NCI-H446 (cell line): ENCODE data around the gene GPC6.
"Not testable (repeated sequence)": the region's sequence is repeated elsewhere in the genome, so short reads cannot be mapped to it uniquely, and the experiment has no call there.

Source experiments
- DNase-seq, 2 experiments: peaks; one replicate each; lab custom pipeline; 2025; lab: John Stamatoyannopoulos, UW

GPC6 gene

DNA sequence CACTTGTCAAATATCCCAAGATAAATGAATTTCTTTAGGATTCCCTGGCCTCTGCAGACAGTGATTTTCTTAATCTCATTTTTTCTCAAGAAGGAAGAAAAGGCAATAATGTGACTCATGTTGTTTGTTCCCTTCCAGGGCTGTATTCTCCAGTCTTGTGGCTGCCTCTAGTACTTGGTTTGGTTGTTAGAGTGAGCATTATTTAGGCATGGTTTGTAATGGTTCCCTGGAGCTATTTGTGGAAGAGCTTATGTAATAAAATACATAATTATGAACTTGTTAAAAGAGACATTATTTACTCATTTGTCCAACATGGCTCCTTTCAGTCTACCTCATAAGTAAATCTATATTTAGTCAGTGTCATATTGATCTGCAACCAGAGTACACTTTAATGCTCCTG is 982.5 kb downstream of the GPC6 start:
- no peak for DNase-seq

DNA sequence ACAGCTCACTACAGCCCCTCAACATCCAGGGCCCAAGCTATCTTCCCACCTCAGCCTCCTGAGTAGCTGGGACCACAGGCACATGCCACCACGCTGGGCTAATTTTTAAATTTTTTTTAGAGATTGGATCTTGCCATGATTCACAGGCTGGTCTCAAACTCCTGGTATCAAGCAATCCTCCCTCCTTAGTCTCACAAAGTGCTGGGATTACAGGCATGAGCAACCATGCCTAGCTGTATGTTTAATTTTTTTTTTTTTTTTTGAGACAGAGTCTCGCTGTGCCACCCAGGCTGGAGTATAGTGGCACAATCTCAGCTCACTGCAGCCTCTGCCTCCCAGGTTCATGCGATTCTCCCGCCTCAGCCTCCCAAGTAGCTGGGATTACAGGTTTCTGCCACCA is 983.3 kb downstream of the GPC6 start:
- DNase-seq, result not testable (repeated sequence)

DNA sequence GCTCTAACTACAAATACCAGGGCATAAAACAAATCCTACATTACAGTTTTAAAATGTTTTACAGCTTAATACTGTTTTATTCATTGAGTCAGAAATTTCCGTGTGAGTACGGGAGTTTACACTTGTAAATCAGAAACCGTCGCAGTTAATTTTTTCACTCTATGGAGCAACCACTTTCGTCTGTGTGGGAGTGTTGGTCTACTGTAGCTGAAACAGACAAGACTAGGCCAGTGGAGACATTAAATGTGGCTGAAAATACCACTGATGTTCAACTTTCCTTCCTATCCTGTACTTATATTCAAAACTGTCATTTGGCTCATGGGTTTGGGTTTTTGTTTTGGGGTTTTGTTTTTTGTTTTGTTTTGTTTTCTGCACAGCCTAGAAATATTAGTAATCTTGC is 984.2 kb downstream of the GPC6 start:
- DNase-seq, result no peak

DNA sequence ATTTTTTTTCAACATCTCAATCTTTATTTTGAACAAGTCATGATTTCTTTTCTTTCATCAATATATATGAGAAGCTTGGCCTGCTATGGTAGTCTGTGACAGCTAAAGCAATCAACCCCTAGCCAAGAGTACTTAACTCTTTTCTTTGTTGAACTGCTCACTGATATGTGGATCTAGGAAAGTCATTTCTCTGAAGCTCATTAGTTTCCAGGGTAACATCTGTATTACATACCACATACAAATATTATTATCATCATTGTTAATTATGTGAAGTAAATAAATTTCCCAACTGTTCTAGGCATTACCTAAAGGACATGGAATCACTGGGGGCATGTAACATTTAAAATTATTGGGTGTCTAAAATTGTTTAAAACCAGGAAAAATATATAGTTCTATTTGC is 985.6 kb downstream of the GPC6 start:
- no peak for DNase-seq

DNA sequence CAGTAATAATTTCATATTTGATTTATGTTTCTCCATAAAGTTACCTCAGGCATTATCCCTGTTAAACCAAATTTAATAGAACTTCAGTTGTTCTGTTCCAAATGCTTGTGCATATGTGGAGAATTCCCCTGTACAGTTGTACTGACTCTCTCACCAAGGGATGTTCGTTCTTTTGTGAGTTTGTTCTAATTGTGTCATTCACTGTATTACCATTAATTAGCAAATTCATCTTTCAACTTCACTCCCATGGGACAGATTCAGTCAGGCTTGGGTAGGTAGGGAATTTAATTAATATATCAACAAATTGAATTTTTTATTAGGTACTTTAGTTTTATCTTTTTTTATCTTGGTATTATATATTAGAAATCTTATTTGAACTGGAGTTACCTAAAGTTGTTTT is 987.5 kb downstream of the GPC6 start:
- no peak for DNase-seq

DNA sequence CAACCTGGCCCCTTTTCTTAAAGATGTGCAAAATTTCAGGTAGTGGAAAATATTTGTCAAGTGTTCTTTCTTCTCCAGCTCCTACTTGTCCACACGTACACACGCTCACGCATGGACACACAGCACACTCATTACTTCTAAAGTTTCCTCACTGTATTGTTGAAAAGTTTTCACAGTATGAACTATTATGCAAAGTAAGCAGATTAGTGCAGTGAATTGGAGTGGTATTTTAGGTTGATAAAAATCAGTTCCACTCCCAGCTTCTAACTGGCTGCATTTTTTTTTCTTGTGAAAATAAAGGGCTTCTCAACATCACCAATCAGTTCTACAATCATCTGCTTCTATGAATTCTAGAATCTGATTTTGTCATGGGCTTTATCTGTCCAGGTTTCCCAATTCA is 988.4 kb downstream of the GPC6 start:
- DNase-seq, result no peak

DNA sequence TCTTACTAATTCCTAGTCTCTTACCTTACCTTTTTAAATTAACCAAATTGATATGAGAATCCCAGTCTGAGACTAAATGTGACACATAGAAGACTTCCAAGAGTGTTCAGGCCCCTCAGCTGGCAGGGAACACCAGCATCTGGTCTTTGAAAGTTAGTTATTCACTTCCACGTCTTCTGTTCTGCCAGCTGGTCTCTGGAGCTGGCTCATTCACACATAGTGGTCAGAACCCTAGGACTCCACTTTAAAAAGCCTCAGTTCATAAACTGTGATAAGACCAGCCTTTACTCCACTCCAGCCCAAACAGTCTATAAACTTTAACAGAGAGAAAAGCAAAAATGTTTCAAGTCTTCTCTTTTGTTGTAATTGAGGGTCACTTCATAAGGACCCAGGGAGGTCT is 989.9 kb downstream of the GPC6 start:
- peak in 1 of 2 experiments; percentile 2 for DNase-seq

DNA sequence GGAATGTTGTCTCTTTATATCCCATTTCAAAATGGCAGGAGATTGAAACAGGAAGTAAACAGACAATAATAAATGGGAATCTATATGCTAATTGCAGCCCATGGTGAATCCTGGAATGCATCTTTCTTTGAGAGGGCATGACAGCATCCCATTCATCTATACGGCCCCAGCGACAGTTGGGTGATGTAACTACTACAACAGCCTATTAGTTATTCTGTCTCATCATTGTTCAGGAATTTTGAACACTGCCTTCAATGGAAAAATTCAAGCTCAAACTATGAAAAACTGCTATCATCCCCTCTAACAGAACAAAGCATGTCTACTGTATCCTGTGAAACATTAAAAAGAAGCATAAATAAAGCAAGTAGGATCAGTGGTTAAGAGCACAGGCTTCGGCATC is 990.8 kb downstream of the GPC6 start:
- no peak for DNase-seq

DNA sequence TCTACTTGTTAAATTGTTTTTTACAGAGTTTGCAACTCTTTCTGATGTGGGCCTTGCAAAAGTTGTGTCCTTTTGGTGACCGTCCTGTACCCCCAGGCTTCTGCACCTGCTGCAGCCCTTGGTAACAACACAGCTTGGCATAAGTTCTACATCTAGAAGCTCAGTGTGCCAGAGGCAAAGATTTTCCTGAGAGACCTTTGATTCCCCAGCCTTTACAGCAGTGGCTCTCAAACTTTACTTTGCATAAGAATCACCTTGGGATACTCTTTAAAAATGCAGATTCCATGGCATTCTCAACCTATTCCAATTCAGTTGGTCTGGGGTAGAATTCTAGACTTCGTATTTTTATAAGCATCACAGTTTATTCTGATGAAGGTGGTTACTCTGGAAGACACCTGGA is 991.9 kb downstream of the GPC6 start:
- no peak for DNase-seq

DNA sequence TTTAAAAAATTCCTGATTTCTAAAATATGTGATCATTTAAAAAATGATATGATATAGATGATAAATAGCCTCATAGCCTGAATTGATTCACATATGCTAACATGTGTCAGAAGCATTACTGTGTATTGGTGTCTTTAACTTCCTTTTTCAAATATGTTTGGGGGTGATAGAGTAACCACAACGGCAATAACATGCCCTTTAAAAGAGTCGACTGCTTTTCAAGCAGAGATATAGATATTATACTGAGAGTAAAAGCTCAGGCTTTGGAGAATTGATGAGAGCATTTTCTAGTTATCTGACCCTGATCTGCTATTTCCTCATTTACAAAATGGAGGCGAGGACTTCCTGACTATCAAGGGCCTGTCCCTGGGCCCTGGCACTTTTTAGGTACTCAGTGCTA is 992.3 kb downstream of the GPC6 start:
- DNase-seq, result no peak

DNA sequence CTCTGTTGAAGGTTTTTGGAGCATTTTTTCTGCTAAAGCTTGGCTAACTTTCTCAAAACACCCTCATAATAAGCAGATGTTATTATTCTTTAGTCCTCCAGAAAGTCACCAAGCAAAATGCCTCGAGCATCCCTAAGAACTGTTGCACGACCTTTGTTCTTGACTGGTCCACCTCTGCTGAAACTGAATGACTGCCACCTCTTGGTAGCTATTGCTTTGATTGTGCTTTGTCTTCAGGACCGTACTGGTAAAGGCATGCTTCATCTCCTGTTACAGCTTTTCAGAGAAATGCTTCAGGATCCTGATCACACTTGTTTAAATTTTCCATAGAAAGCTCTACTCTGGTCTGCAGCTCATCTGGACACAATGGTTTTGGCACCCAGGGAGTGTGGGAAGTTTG is 998.1 kb downstream of the GPC6 start:
- DNase-seq, result no peak

DNA sequence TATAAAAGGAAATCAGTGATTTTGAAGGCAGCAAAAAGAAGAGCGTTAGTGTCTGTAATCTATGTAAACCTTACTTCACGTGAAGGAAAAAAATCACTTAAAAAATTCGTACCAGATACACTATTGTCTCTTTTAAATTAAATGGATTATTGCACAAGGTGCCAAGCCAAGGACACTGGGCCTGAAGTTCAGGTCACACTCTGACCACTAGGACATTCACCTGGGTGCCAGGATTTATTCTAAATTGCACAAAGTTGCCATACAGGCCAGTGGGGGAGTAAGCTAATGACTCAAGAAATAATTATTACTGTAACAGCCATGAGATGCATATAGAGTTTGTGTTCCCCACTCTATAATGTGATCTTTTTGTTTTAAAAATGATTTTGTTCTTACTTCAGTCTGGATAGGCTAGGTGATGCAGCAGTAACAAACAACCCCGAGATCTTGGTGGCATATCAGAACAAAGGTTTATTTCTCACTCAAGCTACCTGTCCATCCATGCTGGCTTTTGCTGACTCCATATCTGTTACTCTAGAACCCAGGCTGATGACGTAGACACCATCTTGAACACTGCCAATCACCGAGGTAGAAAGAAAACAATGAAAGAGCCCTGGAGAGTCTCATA is 1000.8 kb downstream of the GPC6 start:
- DNase-seq, result no peak

DNA sequence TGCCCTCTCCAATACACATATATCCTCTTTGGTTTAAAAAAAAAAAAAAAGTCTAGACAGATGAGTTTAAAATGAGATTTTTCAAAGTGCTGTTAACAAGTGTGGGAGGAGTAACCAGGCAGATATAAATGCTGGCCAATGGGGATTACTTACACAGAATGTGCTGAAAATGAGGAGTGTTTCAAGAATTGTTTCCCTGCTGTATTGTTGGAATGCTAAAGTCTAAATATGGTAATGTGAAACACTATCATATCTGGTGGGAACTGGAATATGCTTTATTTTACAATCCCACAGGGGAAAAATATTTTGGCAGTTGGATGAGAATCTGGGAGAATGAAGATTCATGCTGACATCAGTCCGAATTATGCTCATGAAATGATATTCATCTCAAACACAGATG is 1002.2 kb downstream of the GPC6 start:
- DNase-seq, result no peak

DNA sequence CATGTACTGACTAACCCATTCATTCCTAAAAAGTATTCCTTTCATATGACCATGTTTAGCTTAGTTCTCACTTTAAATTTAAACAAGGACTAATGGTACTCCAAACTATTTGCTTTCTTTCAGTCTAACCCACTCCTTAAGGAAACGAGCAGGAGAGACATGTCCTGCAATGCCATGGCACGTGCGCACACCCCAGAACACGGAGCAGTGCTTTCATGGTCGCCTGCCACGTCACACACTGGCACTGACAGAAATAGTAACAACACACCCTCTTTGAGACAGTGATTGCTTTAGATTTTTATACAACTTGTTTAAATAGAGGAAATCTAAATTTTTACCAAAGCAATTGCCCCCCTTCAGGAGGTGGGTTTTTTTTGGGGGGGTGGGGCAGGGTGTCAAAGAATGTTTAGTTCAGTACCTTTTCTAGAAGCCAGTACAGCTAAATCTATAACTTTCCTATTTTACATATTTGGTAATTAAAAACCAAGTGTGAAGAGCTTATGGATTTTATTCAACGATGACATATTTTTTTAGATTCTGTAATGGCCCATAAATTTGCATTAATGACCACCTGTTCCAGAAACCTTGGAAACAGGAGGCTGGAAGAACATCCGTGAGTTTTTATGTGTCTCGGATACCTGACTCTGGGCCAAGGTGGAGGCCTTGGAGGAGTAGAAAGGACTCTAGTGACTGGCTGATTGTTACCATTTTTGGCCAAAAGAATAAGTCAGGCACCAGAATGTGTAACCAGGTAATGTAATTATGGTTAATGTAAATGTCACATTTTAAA is 1005.7 kb downstream of the GPC6 start:
- no peak for DNase-seq

DNA sequence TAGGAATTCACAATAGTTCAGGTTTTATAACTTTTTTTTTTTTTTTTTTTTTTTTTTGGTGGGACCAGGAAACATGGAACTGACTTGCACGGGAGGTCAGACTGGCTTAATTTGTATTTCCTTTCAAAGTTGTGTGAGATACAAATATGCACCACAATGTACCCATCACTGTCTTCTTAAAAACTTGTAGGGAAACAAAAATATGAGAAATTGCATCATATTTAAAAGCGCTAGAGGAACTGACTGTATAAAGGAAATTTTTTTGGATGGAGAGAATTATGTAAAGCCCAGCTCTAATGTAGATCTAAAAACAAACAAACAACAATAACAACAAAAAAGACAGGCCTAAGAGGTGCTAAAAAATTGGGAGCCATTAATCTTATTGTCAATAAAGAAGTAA is 1006.3 kb downstream of the GPC6 start:
- no peak for DNase-seq

DNA sequence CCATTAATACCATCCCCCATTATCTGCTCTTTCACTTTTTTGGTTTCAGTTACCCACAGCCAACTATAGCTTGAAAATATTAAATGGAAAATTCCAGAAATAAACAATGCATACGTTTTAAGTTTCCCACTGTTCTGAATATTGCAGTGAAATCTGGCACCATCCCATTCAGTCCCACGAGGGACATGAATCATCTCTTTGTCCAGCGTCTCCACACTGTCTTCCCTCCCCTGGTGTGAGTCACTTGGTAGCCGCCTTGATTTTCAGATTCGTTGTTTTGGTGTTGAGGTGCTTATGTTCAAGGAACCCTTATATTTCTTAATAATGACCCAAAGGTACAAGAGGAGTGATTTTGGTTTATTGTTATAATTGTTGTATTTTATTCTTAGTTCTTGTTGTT is 1006.8 kb downstream of the GPC6 start:
- DNase-seq, result peak in 1 of 2 experiments; percentile 5

DNA sequence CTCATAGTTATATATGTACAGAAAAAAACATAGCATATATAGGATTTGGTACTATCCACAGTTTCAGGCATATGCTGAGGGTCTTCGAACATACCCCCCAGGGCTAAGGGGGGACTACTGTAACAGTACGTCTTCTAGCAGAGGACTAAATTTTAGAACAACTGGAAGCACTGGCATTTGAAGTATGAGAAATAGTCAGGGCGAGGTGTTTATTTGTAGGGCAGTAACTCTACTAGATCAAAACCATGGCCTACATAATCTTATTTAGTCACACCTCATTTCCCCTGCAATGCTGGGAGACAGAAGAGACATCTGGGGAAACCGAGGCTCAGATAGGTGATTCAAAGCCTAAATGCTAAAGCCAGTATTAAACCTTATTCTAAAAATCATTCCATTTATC is 1007.2 kb downstream of the GPC6 start:
- DNase-seq, result no peak

DNA sequence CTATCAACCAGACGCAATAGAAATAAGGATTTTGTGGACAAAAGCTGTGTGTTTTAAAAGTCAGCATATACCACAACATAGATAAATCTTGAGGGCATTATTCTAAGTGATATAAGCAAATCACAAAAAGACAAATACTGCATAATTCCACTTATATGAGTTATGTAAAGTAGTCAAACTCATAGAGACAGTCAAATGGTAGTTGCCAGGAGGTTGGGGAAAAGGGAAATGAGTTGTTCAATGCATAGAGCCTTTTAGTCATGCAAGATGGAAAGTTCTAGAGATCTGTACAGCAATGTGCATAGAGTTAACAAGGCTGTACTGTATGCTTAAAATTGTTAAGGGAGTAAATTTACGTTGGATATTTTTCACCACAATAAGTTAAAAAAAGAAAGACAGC is 1008.1 kb downstream of the GPC6 start:
- DNase-seq, result no peak

DNA sequence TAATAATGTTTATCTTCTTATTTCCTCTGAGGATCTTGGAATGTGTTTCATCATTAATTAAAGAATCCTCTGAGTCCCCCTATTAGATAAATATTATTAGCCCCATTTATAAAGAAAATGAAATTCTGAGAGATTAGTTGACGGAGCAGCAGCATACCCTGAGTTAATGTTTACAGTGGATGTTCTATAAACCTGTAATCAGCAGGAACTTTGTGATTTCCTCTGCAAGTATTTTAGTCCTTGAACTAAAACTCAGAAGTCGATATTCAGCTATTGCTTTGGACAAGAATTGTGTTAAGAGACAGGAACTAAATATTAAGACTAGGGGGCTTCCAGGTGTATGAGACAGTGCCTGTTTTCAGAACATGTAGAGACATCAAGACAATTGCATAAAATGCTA is 1009.5 kb downstream of the GPC6 start:
- DNase-seq, result no peak

DNA sequence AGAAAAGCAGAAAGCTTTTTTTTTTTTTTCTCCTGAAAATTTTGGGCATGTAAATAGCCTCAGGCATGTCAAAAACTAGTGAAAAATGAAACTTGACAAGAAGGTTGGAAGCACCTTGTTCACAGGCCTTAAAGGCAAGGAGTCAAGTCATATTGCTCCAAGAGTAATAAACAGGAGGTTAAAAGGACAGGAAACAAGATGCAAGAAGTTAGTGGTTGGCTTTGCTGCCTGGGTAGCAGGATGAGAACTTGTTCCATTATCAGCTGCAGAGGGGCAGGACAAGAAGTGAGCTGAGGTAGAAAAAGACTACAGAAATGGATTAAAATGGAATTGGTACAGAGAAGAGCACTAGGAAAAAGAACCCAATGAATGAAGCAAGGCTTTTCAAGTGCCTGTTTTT is 1010.3 kb downstream of the GPC6 start:
- no peak for DNase-seq

DNA sequence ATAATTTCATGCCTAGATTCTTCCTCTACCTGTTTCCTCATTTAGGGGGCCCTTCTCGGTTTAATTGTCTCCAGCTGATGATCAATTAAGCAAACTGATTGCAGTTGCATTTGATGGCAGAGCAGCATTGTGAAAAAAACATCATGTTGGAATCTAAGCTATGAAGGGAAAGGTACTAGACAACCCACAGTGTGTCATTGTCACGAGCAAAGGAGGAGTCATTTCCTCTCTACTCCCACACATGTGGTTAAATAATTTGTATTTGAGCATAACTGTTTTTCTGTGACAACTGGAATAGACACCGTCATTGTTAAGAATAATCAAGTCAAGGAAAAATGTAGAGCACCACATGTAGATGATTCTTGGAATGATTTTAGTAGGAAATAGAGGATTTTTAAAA is 1012.5 kb downstream of the GPC6 start:
- DNase-seq, result no peak

DNA sequence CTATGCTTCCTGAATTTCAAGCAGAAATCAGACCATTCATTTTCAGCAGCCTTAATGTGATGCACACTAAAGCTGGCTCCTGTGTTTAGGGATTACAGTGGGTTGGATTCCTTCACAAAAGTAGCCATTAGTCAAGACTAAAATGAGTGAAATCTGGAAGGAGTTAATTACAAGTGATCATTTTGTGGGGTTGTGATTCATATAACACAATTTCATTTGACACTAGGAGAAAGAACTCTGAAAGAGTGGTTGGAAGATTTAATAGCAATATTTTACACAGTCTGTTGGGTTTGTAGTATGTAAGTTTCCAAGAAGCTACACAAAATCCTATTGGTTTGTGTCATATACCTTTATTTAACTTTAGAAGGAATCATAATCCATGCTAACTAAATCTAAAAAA is 1015.9 kb downstream of the GPC6 start:
- DNase-seq, result no peak

DNA sequence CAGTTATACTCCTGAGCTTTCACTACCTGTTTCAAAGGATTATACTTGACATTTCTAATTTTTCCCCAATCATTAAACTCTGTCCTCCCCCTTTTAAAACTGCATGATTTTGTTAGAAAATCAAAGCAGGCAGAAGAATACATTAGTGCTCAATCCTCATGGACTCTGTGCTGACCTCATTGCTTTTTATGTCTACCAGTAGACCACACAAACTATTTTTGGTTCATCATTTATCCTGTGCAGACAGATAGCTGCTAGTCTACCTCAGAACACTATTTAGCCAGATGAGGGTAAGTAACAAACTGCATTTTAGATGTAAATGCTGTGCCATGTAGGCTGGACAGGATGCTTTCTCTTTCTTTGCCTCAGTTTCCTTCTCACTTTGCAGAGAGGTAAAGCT is 1016.9 kb downstream of the GPC6 start:
- DNase-seq, result no peak

DNA sequence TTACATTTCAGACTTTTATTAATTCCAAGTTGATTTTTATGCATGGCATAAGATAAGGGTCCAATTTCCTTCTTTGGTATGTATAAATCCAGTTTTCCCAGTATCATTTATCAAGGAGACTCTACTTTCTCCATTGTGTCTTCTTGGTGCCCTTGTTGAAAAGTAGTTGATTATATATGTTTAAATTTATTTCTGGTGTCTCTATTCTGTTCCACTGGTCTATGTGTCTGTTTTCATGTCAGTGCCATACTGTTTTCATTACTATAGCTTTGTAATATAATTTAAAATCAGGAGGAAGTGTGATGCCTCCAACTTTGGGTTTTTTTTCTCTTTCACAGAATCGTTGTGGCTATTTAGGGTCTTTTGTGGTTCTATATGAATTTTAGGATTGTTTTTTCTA is 1019.9 kb downstream of the GPC6 start:
- DNase-seq, result no peak
